Fibroblast of gingiva (primary cell): ENCODE results near the gene LIPC.

Experiments used
- DNase-seq: peaks from one replicate; pipeline ENCODE4 v3.0.0-alpha.2; 2011; ENCODE audit warnings: low read depth

Gene LIPC

DNA sequence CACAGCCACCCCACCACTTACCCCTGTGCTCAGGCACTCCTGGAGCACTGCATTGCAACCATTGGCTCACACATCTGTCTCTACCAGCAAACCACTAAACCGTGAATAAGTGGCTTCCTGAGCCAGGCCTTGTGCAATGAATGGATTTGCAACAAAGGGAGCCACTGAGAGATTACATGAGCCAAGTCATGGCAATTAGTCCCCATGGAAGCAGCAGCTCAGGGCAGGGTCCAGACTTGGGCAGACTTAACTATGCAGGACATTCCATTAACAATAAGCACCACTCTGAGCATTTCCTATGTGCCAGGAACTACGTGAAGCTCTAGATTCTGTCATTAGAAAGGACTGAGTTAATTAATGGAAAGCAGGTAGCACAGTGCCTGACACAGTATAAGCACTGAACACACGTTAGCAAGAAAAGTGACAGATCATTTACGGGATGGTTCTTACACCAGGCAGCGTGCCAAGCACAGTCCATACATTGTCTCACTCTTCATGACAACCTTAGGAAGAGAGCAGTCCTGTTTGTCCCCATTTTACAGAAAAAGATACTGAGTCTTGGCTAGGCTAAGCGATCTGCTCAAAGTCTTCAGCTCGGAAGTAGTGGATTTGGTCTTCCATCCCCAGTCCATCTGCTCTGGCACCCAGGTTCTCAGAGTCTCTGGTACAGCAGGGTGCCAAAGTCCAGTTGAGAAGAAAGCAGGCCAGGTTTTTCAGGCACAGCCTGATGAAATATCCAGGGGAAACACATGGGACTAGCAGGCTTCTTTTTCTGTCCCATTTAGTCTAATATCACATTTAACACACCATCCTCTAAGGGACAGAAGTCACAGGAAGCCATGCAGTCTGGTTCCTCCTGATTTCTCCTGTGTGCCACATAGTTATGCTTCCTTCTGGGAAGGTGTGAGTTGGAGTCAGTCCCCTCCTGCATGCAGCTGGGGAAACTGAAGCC lies 44.1 kb downstream of the LIPC start:
- peak; percentile 84 for DNase-seq

DNA sequence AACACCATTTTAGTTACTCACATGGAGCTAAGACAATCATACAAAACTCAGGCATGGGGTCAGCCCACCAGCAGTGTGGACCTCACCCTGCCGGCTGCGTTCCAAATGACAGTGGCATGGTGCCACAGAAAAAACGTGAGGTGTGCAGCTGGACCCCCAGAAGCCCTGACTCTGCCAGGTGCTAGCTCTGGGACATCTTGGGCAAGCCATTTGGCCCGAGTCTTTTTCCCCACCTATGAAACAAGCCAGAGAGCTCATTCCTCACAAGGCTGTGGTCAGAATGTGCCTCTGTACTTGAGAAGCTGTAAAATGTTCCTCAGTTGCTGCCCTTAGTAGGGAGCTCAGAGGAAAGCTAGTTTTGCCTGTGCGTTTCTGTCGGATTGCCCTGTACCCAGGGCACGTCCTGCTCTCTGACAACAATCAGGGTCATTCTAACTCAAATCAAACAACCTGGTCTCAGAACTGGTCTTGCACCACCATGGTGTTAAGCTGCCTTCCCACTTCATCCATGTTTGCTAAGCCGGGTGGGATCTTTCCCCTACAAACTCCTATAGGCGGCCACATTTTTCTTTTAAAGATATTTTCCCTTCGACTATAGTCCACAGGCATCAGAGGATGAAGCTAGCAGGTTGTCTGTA lies 44.9 kb downstream of the LIPC start:
- DNase-seq, result no peak

DNA sequence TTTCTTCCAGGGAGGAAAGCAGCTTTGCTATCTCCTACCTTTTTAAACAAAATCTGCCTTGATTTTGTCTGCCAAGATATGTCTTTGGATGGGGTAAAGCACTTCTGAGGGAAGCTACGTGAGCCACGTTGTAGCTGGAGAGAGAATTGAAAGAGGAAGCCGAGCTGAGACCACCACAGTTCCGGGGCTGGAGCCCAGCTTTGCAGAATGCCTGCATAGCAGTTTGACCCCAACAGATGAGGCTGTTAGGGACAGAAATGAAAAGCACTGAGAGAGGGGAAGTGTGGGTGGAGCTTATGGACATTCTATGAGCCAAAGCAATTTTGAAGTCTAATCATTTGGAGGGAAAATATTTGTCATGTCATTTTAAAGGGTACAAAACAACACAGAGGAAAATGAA lies 45.4 kb downstream of the LIPC start:
- no peak for DNase-seq

DNA sequence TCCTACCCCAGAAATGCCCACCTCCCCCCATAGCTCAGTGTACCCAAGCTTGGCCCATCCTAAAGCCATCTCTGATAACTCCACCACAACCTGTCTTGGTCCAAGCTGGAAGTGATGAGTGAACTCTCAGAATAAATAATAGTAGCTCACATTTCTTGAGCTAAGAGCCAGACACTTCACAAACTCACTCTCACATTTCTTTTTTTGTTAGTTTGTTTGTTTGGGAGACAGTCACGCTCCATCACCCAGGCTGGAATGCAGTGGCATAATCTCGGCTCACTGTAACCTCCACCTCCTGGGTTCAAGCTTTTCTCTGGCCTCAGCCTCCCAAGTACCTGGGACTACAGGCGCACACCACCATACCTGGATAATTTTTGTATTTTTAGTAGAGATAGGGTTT lies 46.2 kb downstream of the LIPC start:
- DNase-seq, result no peak

DNA sequence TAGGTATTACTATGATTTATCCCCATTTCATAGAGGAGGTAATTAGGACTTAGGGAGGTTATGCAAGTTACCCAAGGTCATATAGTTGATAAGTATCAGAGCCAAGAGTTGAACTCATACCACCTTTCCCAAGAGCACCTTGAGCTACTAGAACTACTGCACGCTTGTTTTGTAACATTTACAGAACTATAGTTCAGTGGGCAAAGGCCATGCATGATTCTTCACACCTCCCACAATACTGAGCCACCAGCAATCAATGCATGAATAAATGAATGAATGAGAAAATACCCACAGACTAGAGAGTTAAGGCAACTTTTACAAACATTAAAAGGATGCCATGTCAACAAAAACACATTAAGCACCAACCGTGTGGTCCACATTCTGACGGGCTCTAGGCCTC lies 46.8 kb downstream of the LIPC start:
- no peak for DNase-seq

DNA sequence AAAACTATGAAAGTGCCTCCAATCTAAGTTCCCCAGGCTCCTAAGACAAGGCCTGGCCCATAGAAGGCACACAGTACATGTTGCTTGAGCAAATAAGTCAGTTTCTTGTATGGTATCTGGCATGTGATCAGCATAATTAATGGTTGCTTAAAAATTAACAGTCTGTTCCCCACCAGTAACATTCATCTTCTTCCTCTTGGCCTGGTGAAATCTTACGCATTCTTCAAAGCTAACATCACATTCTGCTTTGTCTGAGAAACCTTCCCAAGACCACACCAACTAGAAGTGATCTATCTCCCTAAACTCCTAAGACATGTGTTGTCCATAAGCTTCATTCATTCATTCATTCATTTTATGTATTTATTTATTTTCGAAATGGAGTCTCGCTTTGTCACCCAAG lies 48.1 kb downstream of the LIPC start:
- DNase-seq, result no peak

DNA sequence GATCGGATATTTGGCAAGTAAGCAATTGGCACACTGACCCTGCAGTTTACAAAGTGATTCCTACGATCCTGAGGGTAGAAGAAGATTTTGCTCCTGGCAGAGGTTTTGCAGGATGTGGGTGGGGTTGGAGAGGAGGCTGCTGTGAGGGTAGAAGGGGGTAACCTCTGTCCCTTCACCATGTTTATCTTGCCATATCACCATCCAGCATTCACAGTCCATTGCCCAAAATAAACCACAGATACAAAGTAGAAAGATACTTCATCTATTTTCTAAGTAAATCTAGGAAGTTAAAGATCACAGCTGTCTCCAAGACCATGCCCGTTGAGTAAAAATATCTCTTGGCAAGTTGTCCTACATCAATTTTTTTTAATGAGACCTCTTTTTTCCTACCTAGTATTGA lies 51.6 kb downstream of the LIPC start:
- DNase-seq, result no peak

DNA sequence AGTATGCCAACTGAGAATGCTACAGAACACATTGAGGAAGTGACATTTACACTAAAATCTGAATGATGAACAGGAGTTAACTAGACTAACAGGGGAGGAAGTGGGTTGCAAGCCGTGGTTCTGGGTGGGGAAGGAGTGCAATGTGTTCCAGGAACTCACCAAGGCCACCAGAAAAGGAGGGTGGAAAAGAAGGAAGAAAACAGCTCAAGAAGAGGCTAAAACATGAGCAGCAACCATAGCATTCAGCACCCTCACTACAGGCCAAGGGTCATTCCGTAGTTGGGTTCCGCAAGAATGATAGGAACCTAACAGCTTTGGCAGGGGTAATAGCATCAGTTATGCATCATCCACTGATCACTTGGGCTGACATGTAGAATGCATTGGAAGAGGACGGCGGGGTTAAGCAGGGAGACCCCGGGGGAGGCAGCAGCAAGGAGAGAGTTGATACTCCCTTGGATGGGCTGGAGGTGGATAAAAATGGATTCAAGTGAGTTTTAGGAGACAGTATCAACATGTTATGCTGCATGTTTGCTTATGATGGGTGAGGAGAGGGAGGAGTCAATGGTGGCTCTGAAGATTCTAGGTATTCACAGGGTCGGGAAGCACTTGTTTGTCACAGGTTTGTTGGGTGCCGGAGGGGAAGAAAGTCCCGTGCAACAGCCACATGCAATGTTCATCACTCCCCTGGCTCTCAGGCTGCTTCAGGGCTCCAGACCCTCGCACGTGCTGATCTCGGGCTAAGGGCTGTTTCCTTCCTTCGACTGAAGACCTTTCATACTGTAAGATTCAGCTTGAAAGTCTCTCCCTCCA lies 53.2 kb downstream of the LIPC start:
- no peak for DNase-seq

DNA sequence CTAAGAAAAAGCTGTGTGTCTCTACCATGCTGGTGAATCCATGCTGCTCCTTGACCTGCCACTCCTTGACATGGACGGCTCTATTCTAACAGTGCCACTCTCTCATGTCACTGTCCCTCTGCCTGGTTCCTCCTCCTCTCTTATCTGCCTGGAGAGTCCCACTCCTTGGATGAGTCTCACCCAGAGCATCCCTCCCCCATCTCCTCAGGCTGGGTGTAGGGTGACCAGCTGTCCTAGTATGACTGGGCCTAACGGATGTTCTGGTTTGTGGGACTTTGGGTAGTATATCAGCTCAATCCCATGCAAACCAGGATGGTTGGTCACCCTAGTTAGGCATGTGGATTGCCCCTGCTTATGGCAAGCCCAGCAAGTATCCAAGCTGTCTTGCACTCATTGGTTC lies 54.3 kb downstream of the LIPC start:
- no peak for DNase-seq

DNA sequence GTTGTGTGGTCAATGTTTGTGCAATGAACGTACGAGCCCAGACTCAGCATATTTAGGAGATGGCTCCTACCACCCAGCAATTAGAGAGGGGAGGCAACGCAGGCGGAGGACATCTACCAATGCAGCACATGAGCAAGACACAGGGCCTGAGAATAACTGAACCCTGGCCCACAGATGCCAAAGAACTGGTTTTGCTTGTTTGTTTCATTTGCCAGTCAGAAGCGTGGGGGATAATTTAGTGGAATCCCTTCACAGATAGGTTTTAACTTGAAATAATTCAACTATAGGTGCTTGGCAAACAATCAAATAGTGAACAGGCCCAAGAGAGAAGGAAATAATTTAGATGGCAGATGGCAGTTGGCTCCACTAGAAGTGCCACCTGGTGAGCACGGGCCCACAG lies 54.8 kb downstream of the LIPC start:
- no peak for DNase-seq

DNA sequence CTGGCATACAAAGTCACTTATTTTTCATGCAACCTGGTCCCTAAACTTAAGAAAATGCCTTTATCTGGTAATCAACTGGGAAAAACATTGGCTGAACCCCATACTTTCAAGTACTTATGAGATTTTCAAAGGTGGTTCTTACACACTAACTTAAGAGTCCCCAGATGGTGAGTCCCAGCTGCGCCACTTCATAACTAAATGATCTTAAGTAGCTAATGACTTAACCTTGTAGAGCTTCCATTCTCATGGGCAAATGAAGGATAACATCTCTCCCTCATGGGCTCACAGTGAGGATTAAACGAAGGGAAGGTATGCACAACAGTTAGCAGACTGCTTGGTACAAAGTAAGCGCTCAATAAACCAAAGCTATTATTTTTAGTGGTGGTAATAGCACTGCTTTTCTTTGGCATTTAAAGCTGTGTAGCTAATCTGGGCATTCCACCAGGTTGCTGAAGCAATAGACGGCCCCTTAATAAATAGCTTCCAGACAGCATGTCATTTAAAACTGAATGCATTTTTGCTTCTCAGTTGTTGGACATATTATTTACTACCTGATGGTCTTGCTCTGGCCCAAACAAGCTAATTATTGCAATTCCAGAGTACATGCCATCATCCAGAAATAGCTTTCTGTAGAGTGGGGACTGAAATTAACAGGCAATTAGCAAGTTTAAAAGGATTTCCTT lies 55.4 kb downstream of the LIPC start:
- peak; percentile 49 for DNase-seq

DNA sequence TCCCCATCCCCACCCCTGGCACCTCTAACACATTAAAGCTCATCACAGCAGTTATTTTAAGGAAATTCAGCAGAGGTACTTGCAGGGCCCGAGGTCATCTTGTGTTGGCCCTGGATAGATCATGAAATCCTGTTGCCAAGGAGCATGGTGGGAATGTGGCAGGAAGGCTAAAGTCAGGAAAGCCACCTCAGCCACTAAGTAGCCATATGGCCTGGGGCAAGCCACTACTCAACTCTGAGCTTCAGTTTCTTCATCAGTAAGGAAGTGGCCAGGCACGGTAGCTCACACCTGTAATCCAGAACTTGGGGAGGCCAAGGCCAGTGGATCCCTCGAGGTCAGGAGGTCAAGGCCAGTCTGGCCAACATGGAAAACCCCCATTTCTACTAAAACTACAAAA lies 55.9 kb downstream of the LIPC start:
- no peak for DNase-seq

DNA sequence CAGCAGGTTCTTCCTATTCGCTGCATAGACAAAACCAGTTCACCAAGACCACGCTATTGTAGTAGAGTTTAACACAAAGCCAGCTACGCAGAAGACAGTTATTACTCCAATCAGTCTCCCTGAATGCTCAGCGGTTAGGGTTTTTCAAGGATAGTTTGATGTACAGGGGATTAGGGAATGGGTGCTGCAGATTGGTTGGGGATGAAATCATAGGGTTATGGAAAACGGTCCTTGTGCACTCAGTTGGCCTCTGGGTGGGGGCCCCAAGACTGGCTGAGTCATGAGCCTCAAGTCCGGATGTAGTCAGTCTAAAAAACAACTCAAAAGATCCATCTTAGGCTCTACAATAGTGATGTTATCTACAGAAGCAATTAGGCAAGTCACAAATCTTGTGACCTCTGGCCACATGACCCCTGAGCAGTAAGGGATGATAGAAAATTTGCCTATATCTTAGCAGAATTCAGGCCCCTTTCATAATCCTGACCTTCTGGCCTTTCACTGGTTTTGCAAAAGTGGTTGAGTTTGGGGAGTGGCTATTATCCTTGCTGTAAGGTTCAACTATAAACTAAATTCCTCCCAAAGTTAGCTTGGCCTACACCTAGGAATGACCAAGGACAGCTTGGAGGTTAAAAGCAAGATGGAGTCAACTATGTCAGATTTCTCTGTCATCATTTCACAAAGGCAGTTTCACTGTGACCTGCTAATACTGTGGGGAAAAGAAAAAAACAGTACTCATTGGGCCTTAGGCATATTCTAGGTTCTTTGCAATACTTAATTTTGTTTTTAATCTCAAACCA lies 57.7 kb downstream of the LIPC start:
- DNase-seq, result no peak

DNA sequence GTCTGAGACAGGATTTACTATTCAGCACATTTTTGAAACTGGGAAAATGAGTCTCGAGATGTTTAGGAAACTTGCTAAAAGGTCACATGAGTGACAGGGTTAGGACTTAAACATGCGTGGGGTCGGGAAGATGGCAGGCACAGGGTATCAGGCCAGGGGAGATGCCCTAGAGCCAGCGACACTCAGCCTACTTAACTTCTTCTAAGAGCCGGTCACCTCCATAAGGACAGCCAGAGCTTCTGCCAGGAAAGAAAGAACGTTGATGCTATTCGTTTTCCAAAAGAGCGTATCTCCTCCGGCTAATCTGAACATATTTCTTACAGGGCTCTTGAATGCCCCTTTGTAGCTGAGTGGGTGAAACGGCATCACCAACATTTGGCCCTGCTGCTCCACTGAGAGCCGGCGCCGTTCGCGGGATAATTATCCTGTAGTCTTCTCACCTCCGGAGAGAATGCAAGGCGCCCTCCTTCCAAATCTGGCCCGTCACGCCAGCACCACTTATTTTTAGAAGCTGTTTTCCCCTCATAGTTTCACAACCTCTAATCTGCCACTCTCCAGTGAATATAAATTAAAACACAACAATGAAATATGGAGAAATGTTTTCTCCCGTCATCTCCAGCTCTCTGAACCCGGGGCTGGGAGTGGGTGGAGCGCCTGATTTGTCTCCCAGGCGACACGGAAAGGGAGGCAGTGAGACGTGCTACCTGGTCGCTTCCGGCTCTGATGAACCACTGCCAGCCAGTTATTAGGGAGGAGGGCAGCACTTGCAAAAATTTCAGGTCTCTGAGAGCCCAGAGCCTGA lies 58.5 kb downstream of the LIPC start:
- DNase-seq, result no peak

DNA sequence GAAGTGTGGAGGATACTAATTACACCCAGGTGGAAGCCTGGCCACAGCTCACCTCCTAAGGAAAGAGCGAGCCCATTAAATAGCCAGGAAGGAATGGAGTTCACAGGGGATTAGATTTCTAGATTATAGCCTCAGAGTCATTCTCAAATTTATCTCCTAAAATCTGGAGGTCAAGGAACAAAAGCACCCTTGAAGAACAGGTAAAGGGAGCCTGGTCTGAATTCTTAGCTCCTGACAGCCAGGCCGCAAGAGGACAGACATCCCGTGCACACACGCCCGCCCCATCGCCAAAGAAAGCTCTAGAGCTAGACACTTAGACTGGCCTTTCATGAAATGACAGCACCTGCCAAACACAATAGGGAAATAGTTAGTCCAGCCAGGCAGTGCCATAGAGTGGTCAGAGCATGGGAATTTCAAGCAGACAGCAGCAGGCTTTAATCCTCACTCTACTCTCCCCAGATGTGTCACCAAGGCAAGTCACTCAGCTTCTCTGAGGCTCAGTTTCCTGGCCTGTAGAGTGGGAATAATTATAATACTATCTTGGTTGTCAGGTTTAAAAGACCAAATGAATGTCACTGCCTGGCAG lies 59.2 kb downstream of the LIPC start:
- DNase-seq, result no peak

DNA sequence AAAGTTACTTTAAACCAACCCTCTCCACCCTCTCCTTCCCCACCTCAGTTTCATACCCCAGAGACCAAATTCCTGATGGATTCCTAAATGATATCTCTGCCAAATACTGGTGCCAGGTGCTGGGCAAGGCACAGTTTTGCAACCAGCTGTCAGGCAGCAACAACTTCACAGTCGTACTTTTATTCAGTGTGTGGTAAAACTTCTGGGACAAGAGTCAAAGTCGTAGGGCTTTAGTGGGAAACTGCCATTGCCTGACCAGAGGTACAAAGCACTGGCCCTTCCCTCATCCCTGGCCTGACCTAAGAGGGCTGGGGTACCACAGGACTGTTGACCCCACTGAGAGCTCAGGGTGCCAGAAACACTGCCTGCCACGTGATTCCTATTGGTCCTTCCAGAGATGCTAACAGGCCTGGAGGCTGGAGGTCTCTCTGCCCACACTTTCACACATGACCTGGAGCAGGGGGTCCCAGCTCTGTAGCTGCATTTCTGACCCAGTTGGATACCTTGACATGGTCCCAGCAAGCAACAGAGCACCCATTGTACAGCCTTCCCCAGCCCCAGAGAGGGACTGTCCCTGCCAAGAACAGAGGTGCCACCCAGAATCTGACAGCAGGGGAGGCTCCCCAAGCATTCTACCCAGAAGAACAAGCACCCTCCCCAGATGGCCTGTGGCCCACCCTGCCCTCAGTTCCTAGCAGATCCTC lies 59.9 kb downstream of the LIPC start:
- DNase-seq, result no peak

DNA sequence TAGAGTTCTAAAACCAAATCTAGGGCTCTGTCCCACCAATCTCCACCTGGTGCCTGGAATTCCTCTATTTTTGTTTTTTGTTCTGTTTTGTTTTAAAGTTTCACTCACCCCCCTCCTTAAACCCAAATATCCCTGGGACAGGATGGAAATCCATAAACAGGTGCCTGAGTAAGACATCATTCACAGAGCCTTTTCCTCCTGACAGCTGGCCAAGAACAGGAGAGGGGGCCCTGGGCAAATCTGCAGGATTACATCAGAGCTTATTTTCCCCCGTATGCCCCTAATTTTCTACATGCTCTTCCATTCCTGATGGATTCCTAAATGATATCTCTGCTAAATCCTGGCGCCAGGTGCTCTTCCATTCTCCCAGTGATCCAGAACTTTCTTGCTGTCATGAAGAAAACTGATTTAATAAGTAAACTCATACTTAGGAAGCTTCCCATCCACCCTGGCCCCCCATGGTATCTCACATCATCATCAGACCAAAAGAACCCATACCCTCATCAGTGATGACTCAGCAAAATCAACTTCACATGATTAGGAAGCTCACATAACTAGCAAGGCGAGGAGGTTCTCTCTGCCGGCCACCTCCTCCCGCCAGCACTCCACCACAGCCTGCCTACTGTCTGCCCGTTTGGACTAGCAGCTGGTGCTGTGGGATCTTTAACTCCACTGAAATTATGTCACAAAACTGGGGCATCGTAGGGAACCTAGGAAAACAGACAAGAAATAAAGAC lies 61.0 kb downstream of the LIPC start:
- DNase-seq, result no peak

DNA sequence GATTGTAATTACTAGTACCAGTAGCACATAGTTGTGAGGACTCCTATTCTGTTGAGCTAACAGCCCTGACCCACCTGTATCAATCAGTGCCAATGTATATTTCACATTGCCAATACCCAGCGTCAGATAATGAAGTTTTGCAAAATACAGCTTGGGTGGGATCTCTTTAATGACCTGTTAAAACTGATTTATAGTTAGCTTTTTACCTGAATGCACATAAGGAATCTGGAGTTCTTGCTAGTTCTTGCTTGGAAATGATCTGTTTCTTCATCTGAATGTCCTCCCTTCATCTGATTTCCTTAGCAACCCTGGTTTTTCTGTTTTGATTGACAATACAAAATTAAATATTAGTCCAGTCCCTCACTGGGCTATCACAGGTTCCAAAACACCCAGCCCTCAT lies 62.8 kb downstream of the LIPC start:
- DNase-seq, result no peak

DNA sequence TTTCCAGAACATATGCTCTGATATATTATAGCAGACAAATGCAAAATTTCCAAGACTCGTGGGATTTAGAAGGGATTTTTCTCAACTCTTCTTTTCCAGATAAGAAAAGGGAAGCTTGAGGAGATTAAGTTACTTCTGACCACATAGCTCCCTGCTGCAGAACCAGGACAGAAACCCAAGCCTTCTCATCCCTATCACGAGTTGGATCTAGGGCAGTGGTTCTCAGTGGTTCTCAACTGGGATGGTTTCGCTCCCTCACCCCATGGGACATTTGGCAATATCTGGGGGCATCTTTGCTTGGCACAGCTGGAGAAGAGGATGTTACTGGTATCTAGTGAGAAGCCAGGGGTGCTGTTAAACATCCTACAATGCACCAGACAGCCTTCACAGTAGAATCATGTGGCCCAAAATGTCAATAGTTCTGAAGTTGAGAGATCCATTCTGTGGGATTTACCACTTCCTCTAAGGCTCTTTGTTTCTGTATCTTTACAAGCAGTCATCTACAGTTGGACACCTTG lies 64.2 kb downstream of the LIPC start:
- peak; percentile 42 for DNase-seq
